ENCODE measurements around the gene CDH15. TPM values are rescaled to one million over a fixed set of nuclear protein-coding genes. Genes with fewer than 3 reads are reported as not detected.

The CDH15 gene
- total and polyA plus RNA-seq, 9 of the 15 experiments (the other 6 are each of a cell fraction or from before 2014, with no cell fraction given), result 0.07 to 0.18 TPM; not detected in 7

DNA sequence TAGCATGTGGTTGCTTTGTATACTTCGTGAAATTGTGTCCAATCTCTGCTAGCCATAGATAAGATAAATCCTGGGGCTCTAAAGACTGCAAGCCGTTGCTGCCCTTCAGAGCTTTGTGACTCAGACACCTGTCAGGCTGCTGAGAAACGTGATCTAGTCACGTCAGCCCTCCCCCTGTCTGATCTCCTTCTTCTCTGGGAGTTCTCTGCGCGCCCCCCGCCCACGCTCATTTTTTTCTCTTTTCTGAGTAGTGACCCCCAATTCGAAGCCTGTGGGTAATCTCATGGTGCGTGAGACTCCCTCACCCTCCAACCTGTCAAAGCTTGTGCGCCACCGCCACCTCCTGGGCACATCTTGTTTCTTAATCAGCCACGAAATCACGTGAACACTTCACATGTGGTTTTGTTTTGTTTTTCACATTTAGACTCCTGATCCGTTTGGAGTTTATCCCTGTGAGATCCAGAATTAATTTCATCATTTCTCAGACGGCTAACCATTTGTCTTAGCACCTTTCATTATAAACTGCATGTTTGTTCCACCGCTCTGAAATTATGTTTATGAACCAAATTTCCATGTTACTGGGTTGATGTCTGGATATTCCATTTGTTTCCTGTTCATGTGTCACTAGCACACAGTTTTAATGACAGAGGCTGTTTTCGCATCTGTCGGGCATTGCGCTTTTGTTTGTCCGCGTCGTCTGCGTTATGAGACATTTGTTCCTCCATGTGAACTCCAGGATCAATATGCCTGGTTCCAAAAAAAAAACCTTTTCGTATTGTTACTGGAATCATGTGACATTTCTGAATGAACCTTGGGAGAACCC is 45.0 kb downstream of the CDH15 start:
- in situ Hi-C loops (cut with MboI) (loop anchor here (10.0 kb wide), 1 partner anchor 402 kb away; the partner anchor contains the start of gene APRT), intact Hi-C loops (cut with micrococcal nuclease) (loop anchor here (2.0 to 5.0 kb wide), 4 partner anchors 24 to 404 kb away; partner anchors contain the start of genes CDH15 and SPG7)
- ATAC-seq (peak; percentile 71), FAIRE-seq (peak; percentile 89), DNase-seq (ENCODE audit: extremely low read depth in 1 of 4, low spot score in 3 of 4) (peak; percentile 66 to 85 (median 72))
- Histone ChIP-seq H3K4me2 (ENCODE audit: insufficient read depth, low read length) (peak overlapping the region; percentile 72), H3K4me3 (peak overlapping the region; percentile 90), H3K27ac (ENCODE audit: extremely low read depth, low read depth, low read length) (peak overlapping the region; percentile 78), H3K27me3 (ENCODE audit: control insufficient read depth in 2 of 2, insufficient read depth in 2 of 2, low read length in 2 of 2) (no peaks in the 10 kb centered on the region; a peak in 2 of 5 replicates), H3K79me2 (ENCODE audit: control insufficient read depth, insufficient read depth, low read length) (peaks cover 34% of the 10 kb centered on the region), H3K9me3 (replicated peaks; ENCODE audit: control insufficient read depth, insufficient read depth, low read depth, low read length) (no peaks in the 10 kb centered on the region; the same call in 1 of the 2 replicates), H2AFZ (ENCODE audit: low read depth, low read length) (peak overlapping the region; percentile 89; the same call in 1 of the 2 replicates), H3K9ac (ENCODE audit: insufficient read depth in 1 of 2, low read depth in 2 of 2, low read length in 2 of 2) (peak overlapping the region; percentile 76 to 99), H3K36me3 (ENCODE audit: control insufficient read depth, insufficient read depth, low read length) (peaks cover 18% of the 10 kb centered on the region), H3K9me1 (ENCODE audit: control insufficient read depth, insufficient read depth, low read length) (no peaks in the 10 kb centered on the region), H4K20me1 (replicated peaks; ENCODE audit: control insufficient read depth, insufficient read depth, low read length) (no peaks in the 10 kb centered on the region; the same call in 1 of the 2 replicates), H3K4me1 (replicated peaks in 1 of 2; ENCODE audit: control insufficient read depth in 2 of 2, insufficient read depth in 2 of 2, low read length in 2 of 2) (peaks cover 20 to 31% of the 10 kb centered on the region in 2 experiments; a peak in 4 of 5 replicates)
- BruUV-seq (replicated peaks), result no TSS peak
- WGBS (ENCODE audit: insufficient coverage, low coverage, missing lambda C conversion rate), result 1% methylated on average over 24 of the region's 25 CpGs
- POLR2A ChIA-PET, result interaction anchor here (0.8 to 1.5 kb wide), 4 partner anchors 11 to 406 kb away, joined by 3 to 4 read pairs (median 4); partner anchors contain the start of gene SLC22A31
- CTCF ChIA-PET (ENCODE audit: low intra/inter-chr PET ratio), result interaction anchor here (0.6 to 1.5 kb wide), 5 partner anchors 46 to 480 kb away, joined by 3 to 5 read pairs (median 4); no protein-coding TSS in a partner anchor
- TF ChIP-seq EHMT2 (IDR thresholded peaks at IDR 0.05), result no peak
- peak; percentile 70 to 87 (median 84) for TF ChIP-seq CTCF (IDR thresholded peaks at IDR 0.05 in 2 of 3, conservative IDR thresholded peaks at IDR 0.05 in 1 of 3; ENCODE audit: insufficient read depth in 2 of 3, low read depth in 1 of 3, low read length in 3 of 3)
- no peak for TF ChIP-seq NR4A1 (CRISPR knock-in tag; IDR thresholded peaks at IDR 0.05)
- no peak for TF ChIP-seq NR4A1 (tag; IDR thresholded peaks at IDR 0.05)
- TF ChIP-seq, protein P1, sequence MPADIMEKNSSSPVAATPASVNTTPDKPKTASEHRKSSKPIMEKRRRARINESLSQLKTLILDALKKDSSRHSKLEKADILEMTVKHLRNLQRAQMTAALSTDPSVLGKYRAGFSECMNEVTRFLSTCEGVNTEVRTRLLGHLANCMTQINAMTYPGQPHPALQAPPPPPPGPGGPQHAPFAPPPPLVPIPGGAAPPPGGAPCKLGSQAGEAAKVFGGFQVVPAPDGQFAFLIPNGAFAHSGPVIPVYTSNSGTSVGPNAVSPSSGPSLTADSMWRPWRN (IDR thresholded peaks at IDR 0.05; ENCODE audit: low read depth), result peak; percentile 62; the same call in 1 of the 2 replicates
- TF ChIP-seq ZNF644 (tag; IDR thresholded peaks at IDR 0.05; ENCODE audit: low read depth), result no peak
- TF ChIP-seq, protein P2, sequence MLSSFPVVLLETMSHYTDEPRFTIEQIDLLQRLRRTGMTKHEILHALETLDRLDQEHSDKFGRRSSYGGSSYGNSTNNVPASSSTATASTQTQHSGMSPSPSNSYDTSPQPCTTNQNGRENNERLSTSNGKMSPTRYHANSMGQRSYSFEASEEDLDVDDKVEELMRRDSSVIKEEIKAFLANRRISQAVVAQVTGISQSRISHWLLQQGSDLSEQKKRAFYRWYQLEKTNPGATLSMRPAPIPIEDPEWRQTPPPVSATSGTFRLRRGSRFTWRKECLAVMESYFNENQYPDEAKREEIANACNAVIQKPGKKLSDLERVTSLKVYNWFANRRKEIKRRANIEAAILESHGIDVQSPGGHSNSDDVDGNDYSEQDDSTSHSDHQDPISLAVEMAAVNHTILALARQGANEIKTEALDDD (IDR thresholded peaks at IDR 0.05), result no peak
- no peak for TF ChIP-seq SIX5 (IDR thresholded peaks at IDR 0.05; ENCODE audit: borderline replicate concordance in 1 of 2, insufficient read depth in 1 of 2, low read depth in 1 of 2, low read length in 2 of 2)
- TF ChIP-seq BRCA1 (IDR thresholded peaks at IDR 0.05), result no peak
- no peak for TF ChIP-seq BRCA1 (CRISPR knock-in tag; IDR thresholded peaks at IDR 0.05)
- TF ChIP-seq ARNT (IDR thresholded peaks at IDR 0.05), result peak in 1 of 2 experiments; percentile 56; a peak in 1 of 4 replicates
- TF ChIP-seq, protein P3, sequence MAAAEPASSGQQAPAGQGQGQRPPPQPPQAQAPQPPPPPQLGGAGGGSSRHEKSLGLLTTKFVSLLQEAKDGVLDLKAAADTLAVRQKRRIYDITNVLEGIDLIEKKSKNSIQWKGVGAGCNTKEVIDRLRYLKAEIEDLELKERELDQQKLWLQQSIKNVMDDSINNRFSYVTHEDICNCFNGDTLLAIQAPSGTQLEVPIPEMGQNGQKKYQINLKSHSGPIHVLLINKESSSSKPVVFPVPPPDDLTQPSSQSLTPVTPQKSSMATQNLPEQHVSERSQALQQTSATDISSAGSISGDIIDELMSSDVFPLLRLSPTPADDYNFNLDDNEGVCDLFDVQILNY (CRISPR knock-in tag; IDR thresholded peaks at IDR 0.05), result no peak
- no peak for TF ChIP-seq CREB3 (tag; conservative IDR thresholded peaks at IDR 0.05; ENCODE audit: low read depth)
- no peak for TF ChIP-seq ZNF146 (CRISPR knock-in tag; IDR thresholded peaks at IDR 0.05; ENCODE audit: unreplicated experiment)
- TF ChIP-seq PHF20 (IDR thresholded peaks at IDR 0.05; ENCODE audit: partially characterized antibody), result no peak

Measured in K562 (cell line).